Panc1 (cell line): ENCODE results near the gene SLC25A17. TPM values are rescaled to one million over a fixed set of nuclear protein-coding genes. Genes with fewer than 3 reads are reported as not detected.

Source experiments
- ATAC-seq: fragments of 200-7000 bp; cut with Tn5 transposase; 2 replicates; pipeline ENCODE4 v1.9.1; 2020; ENCODE audit warnings: mild to moderate bottlenecking, moderate library complexity
- BruUV-seq: library from RNA; stranded (reverse); fragments of 400-500 nt; replicated peaks from 2 replicates; lab custom pipeline; 2021; lab: Mats Ljungman, UMichigan
- CTCF ChIA-PET: fragments of 300-600 bp; sonication (Branson Sonifier 250); formaldehyde crosslinking; loops from one replicate; lab custom pipeline; 2022; ENCODE audit warnings: antibody characterized with exemption; lab: Charles Lee
- POLR2A ChIA-PET: fragments of 300-600 bp; sonication (Branson Sonifier 250); formaldehyde crosslinking; loops from one replicate; lab custom pipeline; 2022; ENCODE audit warnings: antibody characterized with exemption; lab: Charles Lee
- DNase-seq: peaks from one replicate; pipeline ENCODE4 v3.0.0-alpha.2; 2010; ENCODE audit warnings: low read depth, low spot score
- H3K27ac ChIP-seq: 2 replicates; pipeline ENCODE4 v1.5.1; 2011; ENCODE audit warnings: mild to moderate bottlenecking, low read length, inconsistent platforms
- H3K27me3 ChIP-seq: fragments of 200-500 bp; sonication (Bioruptor generic); 2 replicates; pipeline ENCODE4 v1.6.0; 2014; ENCODE audit warnings: low read length, inconsistent platforms; ENCODE audit not compliant: control insufficient read depth, insufficient read depth
- H3K36me3 ChIP-seq: fragments of 200-500 bp; sonication (Bioruptor generic); 2 replicates; pipeline ENCODE4 v1.5.1; 2014; ENCODE audit warnings: inconsistent platforms, mild to moderate bottlenecking, low read length, moderate library complexity; ENCODE audit not compliant: control insufficient read depth, insufficient read depth
- H3K4me1 ChIP-seq: 2 replicates; pipeline ENCODE4 v1.5.1; 2011; ENCODE audit warnings: inconsistent platforms, mild to moderate bottlenecking, low read length, moderate library complexity; ENCODE audit not compliant: control insufficient read depth, insufficient read depth
- H3K4me3 ChIP-seq, 2 experiments: 2 replicates each; pipeline ENCODE4 v1.5.1; 2011 to 2012; ENCODE audit warnings: low read depth in 2 of 2, low read length in 2 of 2, mild to moderate bottlenecking in 2 of 2, inconsistent platforms in 1 of 2, moderate library complexity in 1 of 2
- H3K9me3 ChIP-seq: fragments of 200-500 bp; sonication (Bioruptor generic); 2 replicates; pipeline ENCODE4 v1.5.1; 2014; ENCODE audit warnings: low read depth, mild to moderate bottlenecking, inconsistent platforms, low read length, moderate library complexity; ENCODE audit not compliant: control insufficient read depth, insufficient read depth
- CTCF ChIP-seq: fragments of 450-650 bp; IDR thresholded peaks from 2 replicates; pipeline ENCODE4 v1.5.1; 2017; ENCODE audit warnings: mild to moderate bottlenecking
- POLR2AphosphoS5 ChIP-seq: IDR thresholded peaks from 2 replicates; pipeline ENCODE4 v1.6.1; 2012; ENCODE audit warnings: mild to moderate bottlenecking, low read depth, low read length, moderate library complexity
- REST ChIP-seq, 2 experiments: IDR thresholded peaks; 2 replicates each; pipeline ENCODE4 v1.6.1; 2011 to 2012; ENCODE audit warnings: low read depth in 2 of 2, control low read depth in 1 of 2, low read length in 1 of 2, mild to moderate bottlenecking in 1 of 2, moderate library complexity in 1 of 2; ENCODE audit not compliant: insufficient read depth in 1 of 2
- SIN3A ChIP-seq: IDR thresholded peaks from 2 replicates; pipeline ENCODE4 v1.6.1; 2012; ENCODE audit warnings: low read depth, mild to moderate bottlenecking, low read length, moderate library complexity, borderline replicate concordance; ENCODE audit not compliant: insufficient read depth
- TCF7L2 ChIP-seq: IDR thresholded peaks from 2 replicates; pipeline ENCODE4 v1.6.1; 2011; ENCODE audit warnings: mild to moderate bottlenecking, low read depth, low read length, inconsistent platforms
- in situ Hi-C: cut with HindIII; loops from 2 replicates; pipeline ENCODE4 v1.10.0; 2016; ENCODE audit warnings: low sequenced_read_pairs, low pct_unique_long_range_greater_than_20kb
- intact Hi-C: fragments of 100-400 bp; cut with micrococcal nuclease; formaldehyde crosslinking; loops from one replicate; pipeline ENCODE4 v1.10.0; 2022; ENCODE audit not compliant: unreplicated experiment
- total RNA-seq: library from RNA; stranded (reverse); gene quantifications from one replicate; pipeline ENCODE4 v1.2.1, GENCODE V29; 2021; ENCODE audit not compliant: unreplicated experiment

SLC25A17 gene
- total RNA-seq, 1 experiment from 2014 or later, result 28.9 TPM

GRCh38 chr22:40867109-40867508 lies 48.0 kb upstream of the SLC25A17 start:
- BruUV-seq, result no TSS peak
- TF ChIP-seq CTCF (no peak), REST (IDR thresholded peaks at IDR 0.05; ENCODE audit: insufficient read depth in 1 of 2, low read depth in 2 of 2, low read length in 1 of 2) (no peak), POLR2AphosphoS5 (no peak), TCF7L2 (no peak), SIN3A (no peak)
- no peaks in the 10 kb centered on the region; the same call in 1 of the 2 replicates for H3K4me1 ChIP-seq
- POLR2A ChIA-PET, result interaction anchor here (0.6 to 0.7 kb wide), 3 partner anchors 10 to 165 kb away, joined by 3 to 4 read pairs (median 3); no protein-coding TSS in a partner anchor
- H3K27ac ChIP-seq, result no peak overlapping the region
- 0 out of 2 replicates have a peak, but pooled peaks cover 4% of the 10 kb centered on the region for H3K36me3 ChIP-seq
- H3K27me3 ChIP-seq, result no peaks in the 10 kb centered on the region
- intact Hi-C loops (no loop called here), in situ Hi-C loops (no loop called here)
- CTCF ChIA-PET, result no interaction called here
- no peaks in the 10 kb centered on the region for H3K9me3 ChIP-seq
- ATAC-seq, result no peak
- no peak for DNase-seq
- H3K4me3 ChIP-seq, result no peak overlapping the region

GRCh38 chr22:40862537-40862936 lies 43.4 kb upstream of the SLC25A17 start:
- no peak for ATAC-seq
- no peaks in the 10 kb centered on the region for H3K36me3 ChIP-seq
- DNase-seq, result no peak
- H3K27ac ChIP-seq, result no peak overlapping the region
- in situ Hi-C loops, result no loop called here
- ChIA-PET POLR2A (no interaction called here), CTCF (no interaction called here)
- peaks cover 6% of the 10 kb centered on the region for H3K4me1 ChIP-seq
- no TSS peak for BruUV-seq
- TF ChIP-seq CTCF (no peak), POLR2AphosphoS5 (no peak), SIN3A (no peak), TCF7L2 (no peak), REST (IDR thresholded peaks at IDR 0.05; ENCODE audit: insufficient read depth in 1 of 2, low read depth in 2 of 2, low read length in 1 of 2) (no peak)
- intact Hi-C loops, result no loop called here
- H3K4me3 ChIP-seq, result no peak overlapping the region
- H3K9me3 ChIP-seq, result no peaks in the 10 kb centered on the region
- H3K27me3 ChIP-seq, result no peaks in the 10 kb centered on the region
